K562 (cell line): Measurements from ENCODE around the gene HAND2. TPM values are rescaled to one million over a fixed set of nuclear protein-coding genes. Genes with fewer than 3 reads are reported as not detected.

Source experiments
- ATAC-seq: fragments of 200-7000 bp; cut with Tn5 transposase; 3 replicates; pipeline ENCODE4 v1.9.1; 2020; ENCODE audit warnings: moderate library complexity
- BruUV-seq: library from RNA; stranded (reverse); fragments of 400-500 nt; replicated peaks from 2 replicates; lab custom pipeline; 2021; lab: Mats Ljungman, UMichigan
- CTCF ChIA-PET: fragments of 300-600 bp; formaldehyde crosslinking; extraction: SDS; loops from one replicate; lab custom pipeline; 2021; ENCODE audit warnings: low intra/inter-chr PET ratio; lab: Yijun Ruan, JAX
- POLR2A ChIA-PET: fragments of 300-600, 350-650 bp; sonication (Branson Sonifier 250); formaldehyde crosslinking; extraction: SDS; loops from one replicate; lab custom pipeline; 2021; ENCODE audit warnings: antibody characterized with exemption, inconsistent platforms; lab: Yijun Ruan, JAX
- DNase-seq, 4 experiments: peaks; one replicate each; pipeline versions ENCODE4 v3.0.0 to v3.0.0-alpha.2; 2011 to 2018; ENCODE audit warnings: low spot score in 3 of 4, mixed read lengths in 3 of 4; ENCODE audit errors: extremely low read depth in 1 of 4
- FAIRE-seq: peaks from 2 replicates; lab custom pipeline; 2011; peaks lifted over from hg19 to GRCh38; lab: Jason Lieb, UNC
- H2AFZ ChIP-seq: 2 replicates; pipeline ENCODE4 v1.6.0; 2011; ENCODE audit warnings: low read depth, low read length, control low read depth, inconsistent platforms
- H3K27ac ChIP-seq: fragments of 200-600 bp; 3 replicates; pipeline ENCODE4 v1.8.0; 2011; ENCODE audit warnings: low read depth, mild to moderate bottlenecking, control low read depth, inconsistent platforms, low read length, moderate library complexity, mixed read lengths; ENCODE audit errors: extremely low read depth
- H3K27me3 ChIP-seq, 2 experiments: fragments of 300-600 bp in 1 of 2; 2 replicates in 1 of 2; 3 replicates in 1 of 2; pipeline versions ENCODE4 v1.6.0 to v1.8.0; 2011; ENCODE audit warnings: inconsistent platforms in 2 of 2, low read length in 2 of 2, mild to moderate bottlenecking in 1 of 2, mixed read lengths in 1 of 2, moderate library complexity in 1 of 2; ENCODE audit not compliant: control insufficient read depth in 2 of 2, insufficient read depth in 2 of 2
- H3K36me3 ChIP-seq: fragments of 300-600 bp; 3 replicates; pipeline ENCODE4 v1.8.0; 2011; ENCODE audit warnings: mild to moderate bottlenecking, low read length, inconsistent platforms; ENCODE audit not compliant: control insufficient read depth, insufficient read depth
- H3K4me1 ChIP-seq, 2 experiments: fragments of 200-600 bp in 1 of 2; replicated peaks in 1 of 2; 2 replicates in 1 of 2; 3 replicates in 1 of 2; pipeline versions ENCODE4 v1.5.1 to v1.8.0; 2011; ENCODE audit warnings: inconsistent platforms in 2 of 2, low read length in 2 of 2, mild to moderate bottlenecking in 1 of 2, mixed read lengths in 1 of 2, moderate library complexity in 1 of 2; ENCODE audit not compliant: control insufficient read depth in 2 of 2, insufficient read depth in 2 of 2
- H3K4me2 ChIP-seq: 2 replicates; pipeline ENCODE4 v1.6.1; 2011; ENCODE audit warnings: low read length, control low read depth, inconsistent platforms, mixed read lengths; ENCODE audit not compliant: insufficient read depth
- H3K4me3 ChIP-seq: fragments of 200-600 bp; sonication (generic), shearing (Covaris generic); 2 replicates; pipeline ENCODE4 v1.5.1; 2016; ENCODE audit warnings: control low read depth, inconsistent platforms
- H3K79me2 ChIP-seq: fragments of 200-600 bp; 3 replicates; pipeline ENCODE4 v1.8.0; 2011; ENCODE audit warnings: low read length, inconsistent platforms; ENCODE audit not compliant: control insufficient read depth, insufficient read depth
- H3K9ac ChIP-seq, 2 experiments: 2 replicates each; pipeline versions ENCODE4 v1.6.0 to v1.6.1; 2011; ENCODE audit warnings: low read depth in 2 of 2, low read length in 2 of 2, control low read depth in 1 of 2, inconsistent platforms in 1 of 2, mild to moderate bottlenecking in 1 of 2, mixed read lengths in 1 of 2; ENCODE audit not compliant: insufficient read depth in 1 of 2
- H3K9me1 ChIP-seq: one replicate; pipeline ENCODE4 v1.6.0; 2011; ENCODE audit warnings: inconsistent platforms, mild to moderate bottlenecking, low read length, moderate library complexity; ENCODE audit not compliant: control insufficient read depth, insufficient read depth
- H3K9me3 ChIP-seq: replicated peaks from 2 replicates; pipeline ENCODE4 v1.5.1; 2011; ENCODE audit warnings: low read depth, low read length, inconsistent platforms; ENCODE audit not compliant: control insufficient read depth, insufficient read depth
- H4K20me1 ChIP-seq: replicated peaks from 2 replicates; pipeline ENCODE4 v1.6.1; 2011; ENCODE audit warnings: low read length, inconsistent platforms, mixed read lengths; ENCODE audit not compliant: control insufficient read depth, insufficient read depth
- CCNT2 ChIP-seq: IDR thresholded peaks from 2 replicates; pipeline ENCODE4 v1.6.1; 2011; ENCODE audit warnings: borderline replicate concordance, low read depth, mild to moderate bottlenecking, moderate library complexity, mixed read lengths, low read length; ENCODE audit not compliant: insufficient read length; ENCODE audit errors: extremely low read depth
- CEBPB ChIP-seq: fragments of 450-650 bp; IDR thresholded peaks from 2 replicates; pipeline ENCODE4 v1.6.1; 2016; ENCODE audit warnings: missing genetic modification characterization, missing compliant biosample characterization
- HMG20A ChIP-seq: fragments of 450-650 bp; formaldehyde crosslinking; conservative IDR thresholded peaks from 2 replicates; pipeline ENCODE4 v1.4.0; 2020; ENCODE audit warnings: mild to moderate bottlenecking, mixed read lengths
- ZNF232 ChIP-seq: sonication (generic); formaldehyde crosslinking; IDR thresholded peaks from 2 replicates; pipeline ENCODE4 v1.8.0; 2022; ENCODE audit warnings: mild to moderate bottlenecking, missing genetic modification reagents
- in situ Hi-C: fragments of 300-500 bp; cut with MboI; formaldehyde crosslinking; loops from 4 replicates; pipeline ENCODE4 v1.15.0; 2018; ENCODE audit warnings: inconsistent platforms, mixed read lengths
- intact Hi-C: fragments of 100-400 bp; cut with micrococcal nuclease; formaldehyde crosslinking; loops from 2 replicates; pipeline ENCODE4 v1.14.2; 2022
- polyA plus RNA-seq, 8 experiments: library from polyadenylated mRNA; depleted of rRNA in 4 of 8; stranded (reverse) in 5 of 8; unstranded in 3 of 8; fragments of >200 nt; fragmentation: Nextera tagmentation in 2 of 8; fragmentation: Illumina TruSeq in 1 of 8; extraction: Ambion mirVana in 2 of 8; extraction: Trizol in 1 of 8; gene quantifications; 2 replicates each; pipeline versions ENCODE4 v1.2.1 to v1.2.3, GENCODE V29; 2011 to 2014; ENCODE audit warnings: inconsistent platforms in 1 of 8, missing spikeins in 1 of 8
- total RNA-seq, 7 experiments: library from RNA; depleted of rRNA in 6 of 7; stranded (reverse); fragments of >200 nt in 6 of 7; fragmentation: Illumina TruSeq in 2 of 7; extraction: Trizol in 2 of 7; gene quantifications; 2 replicates each; pipeline versions ENCODE4 v1.2.1 to v1.2.3, GENCODE V29; 2011 to 2021; ENCODE audit warnings: low replicate concordance in 1 of 7
- TF ChIP-seq, protein P1 (sequence below), 2 experiments: fragments of 450-650 bp; conservative IDR thresholded peaks; 2 replicates each; pipeline ENCODE4 v1.6.1; 2017; ENCODE audit warnings: mild to moderate bottlenecking in 2 of 2, moderate library complexity in 2 of 2

Gene HAND2
- total and polyA plus RNA-seq, 9 of the 15 experiments (the other 6 are each of a cell fraction or from before 2014, with no cell fraction given): 1.7 to 12.8 (median 4.9) TPM

DNA sequence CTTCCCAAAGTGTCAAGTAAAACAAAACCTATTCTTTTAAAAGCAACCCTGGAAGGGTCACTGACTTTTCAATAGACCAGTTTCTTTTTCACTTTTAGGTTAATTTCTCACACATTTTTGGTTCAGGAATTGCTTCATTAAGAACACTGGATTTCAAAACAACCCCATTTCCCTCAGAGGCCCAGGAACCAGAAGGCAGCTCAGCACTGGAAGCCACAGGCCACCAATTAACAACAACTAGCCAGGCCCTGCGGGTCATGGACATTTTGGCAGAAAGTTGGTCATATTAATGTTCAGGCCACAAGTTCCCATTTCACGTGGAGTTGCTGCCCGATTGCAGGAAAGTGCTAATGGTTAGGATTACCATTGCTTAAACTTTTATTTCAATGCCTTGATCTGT, 39.8 kb downstream of the HAND2 start (continued):
- TF ChIP-seq CCNT2 (no peak), ZNF232 (CRISPR knock-in tag) (no peak)
- TF ChIP-seq, protein P1, sequence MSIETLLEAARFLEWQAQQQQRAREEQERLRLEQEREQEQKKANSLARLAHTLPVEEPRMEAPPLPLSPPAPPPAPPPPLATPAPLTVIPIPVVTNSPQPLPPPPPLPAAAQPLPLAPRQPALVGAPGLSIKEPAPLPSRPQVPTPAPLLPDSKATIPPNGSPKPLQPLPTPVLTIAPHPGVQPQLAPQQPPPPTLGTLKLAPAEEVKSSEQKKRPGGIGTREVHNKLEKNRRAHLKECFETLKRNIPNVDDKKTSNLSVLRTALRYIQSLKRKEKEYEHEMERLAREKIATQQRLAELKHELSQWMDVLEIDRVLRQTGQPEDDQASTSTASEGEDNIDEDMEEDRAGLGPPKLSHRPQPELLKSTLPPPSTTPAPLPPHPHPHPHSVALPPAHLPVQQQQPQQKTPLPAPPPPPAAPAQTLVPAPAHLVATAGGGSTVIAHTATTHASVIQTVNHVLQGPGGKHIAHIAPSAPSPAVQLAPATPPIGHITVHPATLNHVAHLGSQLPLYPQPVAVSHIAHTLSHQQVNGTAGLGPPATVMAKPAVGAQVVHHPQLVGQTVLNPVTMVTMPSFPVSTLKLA (conservative IDR thresholded peaks at IDR 0.05): no peak

DNA sequence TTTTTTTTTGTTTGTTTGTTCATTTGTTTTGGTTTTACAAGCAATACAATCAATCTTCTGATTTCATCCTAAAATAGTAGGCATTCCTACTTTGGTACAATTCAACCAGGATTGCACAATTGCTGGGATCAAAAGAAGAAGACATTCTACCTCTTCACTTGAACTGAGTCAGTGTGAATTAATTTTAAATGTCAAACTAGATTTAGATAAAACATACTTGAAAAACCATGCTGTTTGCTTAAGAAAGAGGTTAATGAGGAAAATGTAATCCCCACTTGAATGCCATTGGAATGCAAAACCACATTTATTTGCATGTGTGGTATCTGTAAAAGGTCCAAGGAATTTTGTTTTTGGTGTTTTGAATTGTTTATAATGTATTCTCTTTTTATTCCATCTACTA, 40.5 kb downstream of the HAND2 start:
- Histone ChIP-seq H3K4me1 (no peaks in the 10 kb centered on the region; a peak in 1 of 5 replicates), H3K9ac (no peak overlapping the region), H3K9me3 (no peaks in the 10 kb centered on the region), H3K4me3 (no peak overlapping the region), H3K79me2 (no peaks in the 10 kb centered on the region), H3K27ac (no peak overlapping the region), H2AFZ (no peak overlapping the region), H3K27me3 (no peaks in the 10 kb centered on the region), H3K9me1 (no peaks in the 10 kb centered on the region), H4K20me1 (no peaks in the 10 kb centered on the region), H3K36me3 (no peaks in the 10 kb centered on the region), H3K4me2 (no peak overlapping the region)
- in situ Hi-C loops (no loop called here), intact Hi-C loops (no loop called here)
- CTCF ChIA-PET: no interaction called here
- ATAC-seq (no peak), DNase-seq (no peak), FAIRE-seq (no peak)
- no TSS peak for BruUV-seq
- 0 out of 2 replicates have a peak, but pooled peaks have one; percentile 23 for TF ChIP-seq CEBPB (tag)
- TF ChIP-seq HMG20A: no peak
- POLR2A ChIA-PET: interaction anchor here (2.1 kb wide), 1 partner anchor 12 kb away, joined by 8 read pairs; no protein-coding TSS in a partner anchor
